ENCODE results near the gene SNX2. TPM values are rescaled to one million over a fixed set of nuclear protein-coding genes. Genes with fewer than 3 reads are reported as not detected.
A peak's percentile ranks its signal among the peaks of the same experiment; 100 is the strongest.

The SNX2 gene, protein sequence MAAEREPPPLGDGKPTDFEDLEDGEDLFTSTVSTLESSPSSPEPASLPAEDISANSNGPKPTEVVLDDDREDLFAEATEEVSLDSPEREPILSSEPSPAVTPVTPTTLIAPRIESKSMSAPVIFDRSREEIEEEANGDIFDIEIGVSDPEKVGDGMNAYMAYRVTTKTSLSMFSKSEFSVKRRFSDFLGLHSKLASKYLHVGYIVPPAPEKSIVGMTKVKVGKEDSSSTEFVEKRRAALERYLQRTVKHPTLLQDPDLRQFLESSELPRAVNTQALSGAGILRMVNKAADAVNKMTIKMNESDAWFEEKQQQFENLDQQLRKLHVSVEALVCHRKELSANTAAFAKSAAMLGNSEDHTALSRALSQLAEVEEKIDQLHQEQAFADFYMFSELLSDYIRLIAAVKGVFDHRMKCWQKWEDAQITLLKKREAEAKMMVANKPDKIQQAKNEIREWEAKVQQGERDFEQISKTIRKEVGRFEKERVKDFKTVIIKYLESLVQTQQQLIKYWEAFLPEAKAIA
- 10 to 100 TPM; 26.7 to 42.0 (median 34.2) TPM for total RNA-seq
- long read RNA-seq, transcript SNX2-201 (15 exons, 2,128 nt) = major isoform, 16 of 24 reads
- long read RNA-seq, partial matches to known transcripts = 6 of 24 reads
- long read RNA-seq, other reads (novel, unspliced or antisense) = 2 of 24 reads

- no peaks in the 10 kb centered on the region for H3K27me3 ChIP-seq
- intact Hi-C loops (cut with DNase I) = loop anchor here in 1 of 2 donors (10.0 kb wide), 1 partner anchor 70 kb away; the partner anchor contains the start of gene SNX24
- peak; percentile 74 for TF ChIP-seq POLR2A (IDR thresholded peaks at IDR 0.05)
- TF ChIP-seq, protein P1, sequence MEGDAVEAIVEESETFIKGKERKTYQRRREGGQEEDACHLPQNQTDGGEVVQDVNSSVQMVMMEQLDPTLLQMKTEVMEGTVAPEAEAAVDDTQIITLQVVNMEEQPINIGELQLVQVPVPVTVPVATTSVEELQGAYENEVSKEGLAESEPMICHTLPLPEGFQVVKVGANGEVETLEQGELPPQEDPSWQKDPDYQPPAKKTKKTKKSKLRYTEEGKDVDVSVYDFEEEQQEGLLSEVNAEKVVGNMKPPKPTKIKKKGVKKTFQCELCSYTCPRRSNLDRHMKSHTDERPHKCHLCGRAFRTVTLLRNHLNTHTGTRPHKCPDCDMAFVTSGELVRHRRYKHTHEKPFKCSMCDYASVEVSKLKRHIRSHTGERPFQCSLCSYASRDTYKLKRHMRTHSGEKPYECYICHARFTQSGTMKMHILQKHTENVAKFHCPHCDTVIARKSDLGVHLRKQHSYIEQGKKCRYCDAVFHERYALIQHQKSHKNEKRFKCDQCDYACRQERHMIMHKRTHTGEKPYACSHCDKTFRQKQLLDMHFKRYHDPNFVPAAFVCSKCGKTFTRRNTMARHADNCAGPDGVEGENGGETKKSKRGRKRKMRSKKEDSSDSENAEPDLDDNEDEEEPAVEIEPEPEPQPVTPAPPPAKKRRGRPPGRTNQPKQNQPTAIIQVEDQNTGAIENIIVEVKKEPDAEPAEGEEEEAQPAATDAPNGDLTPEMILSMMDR (IDR thresholded peaks at IDR 0.05) = peak in 1 of 4 donors; percentile 29
- DNase-seq = peak; percentile 97 to 98 (median 97)
- WGBS (ENCODE audit: insufficient coverage, low coverage, low lambda C conversion rate, missing lambda C conversion rate) = 0% methylated on average over 19 of the region's 67 CpGs
- H3K27ac ChIP-seq = peak within 1 kb of the TSS; percentile 84 to 92 (median 85)
- peak within 1 kb of the TSS; percentile 71 to 81 (median 78) for H3K4me3 ChIP-seq
- H3K4me1 ChIP-seq = peaks cover 0 to 21% (median 0%) of the 10 kb centered on the region in 4 donors
- no peaks in the 10 kb centered on the region for H3K9me3 ChIP-seq
- H3K36me3 ChIP-seq = no peaks in the 10 kb centered on the region
- ATAC-seq = peak; percentile 95 to 99 (median 96)
Observed at GRCh38 chr5:122774861-122775549, at the start of gene SNX2. TSS of gene SNX2 (plus strand) at chr5:122775080. CDS start at chr5:122775104, 24 bp downstream.

DNA sequence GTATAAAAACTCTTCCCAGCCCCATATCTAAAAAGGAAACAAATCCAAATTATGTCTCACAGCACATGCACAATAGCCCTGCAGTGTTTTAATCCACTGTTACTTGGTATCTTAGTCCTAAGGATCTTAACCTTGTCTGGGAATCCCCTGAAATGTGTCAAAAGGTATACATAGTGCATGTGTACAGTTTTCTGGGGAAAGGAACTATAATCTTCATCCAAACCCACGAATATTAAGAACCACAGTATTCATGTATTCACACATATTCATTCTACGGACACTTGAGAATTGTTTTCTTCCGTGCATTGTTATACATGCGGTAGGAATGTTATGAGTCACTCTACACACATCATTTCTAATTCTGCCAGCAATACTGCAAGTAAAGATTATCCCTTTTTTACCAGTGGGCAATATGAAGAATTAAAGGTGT, 47.8 kb upstream of the SNX2 start:
- Histone ChIP-seq H3K27ac (no peak overlapping the region), H3K36me3 (no peaks in the 10 kb centered on the region), H3K9me3 (no peaks in the 10 kb centered on the region), H3K4me3 (no peak overlapping the region), H3K27me3 (no peaks in the 10 kb centered on the region), H3K4me1 (no peaks in the 10 kb centered on the region)
- TF ChIP-seq, protein P1 (IDR thresholded peaks at IDR 0.05) = no peak
- no peak for TF ChIP-seq POLR2A (IDR thresholded peaks at IDR 0.05)
- intact Hi-C loops (cut with DNase I) = no loop called here
- ATAC-seq (peak; percentile 28 to 69 (median 50)), DNase-seq (no peak)
- WGBS (ENCODE audit: insufficient coverage, low coverage, low lambda C conversion rate, missing lambda C conversion rate) = 51% methylated on average over 4 of the region's 4 CpGs

- no peak overlapping the region for H3K4me3 ChIP-seq
- ATAC-seq (no peak), DNase-seq (no peak)
- WGBS (ENCODE audit: insufficient coverage, low coverage, low lambda C conversion rate, missing lambda C conversion rate) = 40% methylated on average over 1 of the region's 1 CpG
- no peaks in the 10 kb centered on the region for H3K9me3 ChIP-seq
- H3K4me1 ChIP-seq = no peaks in the 10 kb centered on the region
- H3K36me3 ChIP-seq = no peaks in the 10 kb centered on the region
- no peaks in the 10 kb centered on the region for H3K27me3 ChIP-seq
- no peak overlapping the region for H3K27ac ChIP-seq
- intact Hi-C loops (cut with DNase I) = no loop called here
- TF ChIP-seq, protein P1 (IDR thresholded peaks at IDR 0.05) = no peak
- TF ChIP-seq POLR2A (IDR thresholded peaks at IDR 0.05) = no peak
Observed at GRCh38 chr5:122730037-122730436, 44.8 kb upstream of the SNX2 start.

GRCh38 chr5:122730456-122730855, 44.4 kb upstream of the SNX2 start:
- Histone ChIP-seq H3K4me3 (no peak overlapping the region), H3K27me3 (no peaks in the 10 kb centered on the region), H3K4me1 (no peaks in the 10 kb centered on the region), H3K36me3 (no peaks in the 10 kb centered on the region), H3K9me3 (no peaks in the 10 kb centered on the region), H3K27ac (no peak overlapping the region)
- ATAC-seq (no peak), DNase-seq (no peak)
- TF ChIP-seq, protein P1 (IDR thresholded peaks at IDR 0.05) = no peak
- no peak for TF ChIP-seq POLR2A (IDR thresholded peaks at IDR 0.05)
- intact Hi-C loops (cut with DNase I) = no loop called here
- 78% methylated on average over 1 of the region's 1 CpG for WGBS (ENCODE audit: insufficient coverage, low coverage, low lambda C conversion rate, missing lambda C conversion rate)
